ENCODE results near the gene SFXN3.
A peak's percentile ranks its signal among the peaks of the same experiment; 100 is the strongest.
"Not testable (repeated sequence)": the region's sequence is repeated elsewhere in the genome, so short reads cannot be mapped to it uniquely, and the experiment has no call there.

Gene SFXN3

GRCh38 chr10:101016814-101017213 is 14.2 kb upstream of the SFXN3 start:
- no peak for DNase-seq

GRCh38 chr10:101018118-101018599 is 12.9 kb upstream of the SFXN3 start:
- no peak for DNase-seq

GRCh38 chr10:101018600-101019439 is 12.2 kb upstream of the SFXN3 start:
- peak; percentile 89 to 91 for DNase-seq

- no peak for DNase-seq
Observed at GRCh38 chr10:101019440-101019703, 11.7 kb upstream of the SFXN3 start.

GRCh38 chr10:101020427-101021075 is 10.5 kb upstream of the SFXN3 start:
- DNase-seq = no peak

GRCh38 chr10:101021239-101021638 is 9.8 kb upstream of the SFXN3 start:
- DNase-seq = no peak

- DNase-seq = no peak
Observed at GRCh38 chr10:101021692-101022251, 9.3 kb upstream of the SFXN3 start.

GRCh38 chr10:101022967-101023705 is 7.9 kb upstream of the SFXN3 start:
- DNase-seq = no peak

GRCh38 chr10:101027106-101027720 is 3.8 kb upstream of the SFXN3 start:
- no peak for DNase-seq

GRCh38 chr10:101028446-101029337 is 2.3 kb upstream of the SFXN3 start:
- DNase-seq = no peak

- no peak for DNase-seq
Observed at GRCh38 chr10:101029520-101030295, 1.3 kb upstream of the SFXN3 start.

GRCh38 chr10:101030496-101031127 is 422 bp upstream of the SFXN3 start:
- no peak for DNase-seq

- peak; percentile 73 to 77 for DNase-seq
Observed at GRCh38 chr10:101031796-101032636, 982 bp downstream of the SFXN3 start.

GRCh38 chr10:101032637-101033224 is 1.7 kb downstream of the SFXN3 start:
- DNase-seq = peak; percentile 64 to 71

GRCh38 chr10:101033276-101033675 is 2.2 kb downstream of the SFXN3 start:
- no peak for DNase-seq

GRCh38 chr10:101034404-101034803 is 3.4 kb downstream of the SFXN3 start:
- not testable (repeated sequence) for DNase-seq

- DNase-seq = no peak
Observed at GRCh38 chr10:101035314-101035713, 4.3 kb downstream of the SFXN3 start.

- no peak for DNase-seq
Observed at GRCh38 chr10:101035916-101036702, 5.1 kb downstream of the SFXN3 start.

Data from activated CD4-positive, alpha-beta T cell treated with anti-CD3 and anti-CD28 coated beads, Interleukin-2, amount 50 U/mL, for 48 hours (primary cell).